KMS-11 (cell line): ENCODE results near the gene CCDC54.

ENCODE experiments used
- H2AFZ ChIP-seq: fragments of 200-600 bp; sonication (generic); 2 replicates; pipeline ENCODE4 v1.6.1; 2016; ENCODE audit warnings: antibody characterized with exemption, mixed run types, low read depth
- H3K27ac ChIP-seq: fragments of 200-600 bp; sonication (generic); 2 replicates; pipeline ENCODE4 v1.6.1; 2016; ENCODE audit warnings: mild to moderate bottlenecking, mixed run types
- H3K27me3 ChIP-seq: fragments of 200-600 bp; sonication (generic); 2 replicates; pipeline ENCODE4 v1.6.1; 2017; ENCODE audit warnings: mild to moderate bottlenecking, low read depth, mixed run types, moderate library complexity; ENCODE audit not compliant: insufficient read depth
- H3K36me3 ChIP-seq: fragments of 200-600 bp; sonication (generic); 2 replicates; pipeline ENCODE4 v1.6.1; 2017; ENCODE audit warnings: mild to moderate bottlenecking, mixed run types; ENCODE audit not compliant: insufficient read depth
- H3K4me1 ChIP-seq: fragments of 200-600 bp; sonication (generic); 2 replicates; pipeline ENCODE4 v1.6.1; 2016; ENCODE audit warnings: mild to moderate bottlenecking, low read depth, mixed run types; ENCODE audit not compliant: poor library complexity, severe bottlenecking
- H3K4me2 ChIP-seq: fragments of 200-600 bp; sonication (generic); 2 replicates; pipeline ENCODE4 v1.7.0; 2016; ENCODE audit warnings: mild to moderate bottlenecking, mixed run types
- H3K4me3 ChIP-seq: fragments of 200-600 bp; sonication (generic); IDR thresholded peaks from 2 replicates; pipeline ENCODE4 v1.6.1; 2017; ENCODE audit warnings: low read depth, low read length, mixed read lengths; ENCODE audit not compliant: insufficient read depth
- H3K79me2 ChIP-seq: fragments of 200-600 bp; sonication (generic); 2 replicates; pipeline ENCODE4 v1.6.1; 2016; ENCODE audit warnings: low read depth, mixed run types; ENCODE audit not compliant: insufficient read depth
- H3K9ac ChIP-seq: fragments of 200-600 bp; sonication (generic); 2 replicates; pipeline ENCODE4 v1.6.1; 2016; ENCODE audit warnings: mild to moderate bottlenecking, mixed run types
- H4K20me1 ChIP-seq: fragments of 200-600 bp; sonication (generic); 2 replicates; pipeline ENCODE4 v1.6.1; 2016; ENCODE audit warnings: mild to moderate bottlenecking, mixed run types; ENCODE audit not compliant: insufficient read depth
- CTCF ChIP-seq: fragments of 200-600 bp; sonication (generic); conservative IDR thresholded peaks from 2 replicates; pipeline ENCODE4 v1.6.1; 2017; ENCODE audit warnings: low read depth, mild to moderate bottlenecking, antibody characterized with exemption, low read length, moderate library complexity, mixed read lengths

The CCDC54 gene

DNA sequence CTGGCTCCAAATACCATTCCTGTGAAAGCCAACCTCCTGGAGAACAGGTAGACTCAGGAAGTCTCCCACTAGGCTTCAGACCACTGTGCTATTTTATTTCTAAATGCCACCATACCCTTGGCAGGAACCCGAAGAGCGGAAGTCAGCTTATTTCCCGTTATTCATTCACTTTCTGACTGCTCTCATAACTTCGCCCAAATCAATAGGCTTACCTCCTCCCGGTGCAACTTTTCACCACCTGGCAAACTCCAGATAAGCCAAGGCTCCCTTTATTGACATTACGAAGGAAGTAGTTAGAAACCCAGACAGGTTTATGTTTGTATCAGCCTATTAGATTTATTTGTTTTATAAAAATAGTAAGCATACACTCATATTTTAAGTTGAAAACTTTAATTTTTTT, 3.3 kb upstream of the CCDC54 start:
- no peak overlapping the region for H3K27ac ChIP-seq
- H3K27me3 ChIP-seq = no peaks in the 10 kb centered on the region
- H2AFZ ChIP-seq = no peak overlapping the region

DNA sequence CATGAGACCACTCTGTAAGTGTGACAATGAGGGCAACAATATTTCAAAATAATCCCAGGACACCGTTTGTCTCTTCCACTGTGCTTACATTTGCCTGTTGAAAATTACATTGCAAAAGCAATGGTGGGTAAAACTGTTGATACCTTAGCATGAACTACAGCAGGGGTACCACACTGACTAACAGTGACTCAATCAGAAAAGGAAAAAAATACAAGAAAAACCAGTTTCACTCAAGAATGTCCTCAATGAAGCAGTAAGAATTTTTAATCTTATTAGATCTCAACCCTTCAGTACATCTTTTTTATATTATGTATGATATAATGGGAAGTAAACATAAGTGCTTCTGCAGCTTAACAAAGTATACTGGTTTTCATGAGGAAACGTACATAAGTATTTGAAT, 1.6 kb upstream of the CCDC54 start:
- no peaks in the 10 kb centered on the region for H3K79me2 ChIP-seq
- no peaks in the 10 kb centered on the region for H3K36me3 ChIP-seq
- H3K9ac ChIP-seq = no peak overlapping the region
- H3K27ac ChIP-seq = no peak overlapping the region
- H3K27me3 ChIP-seq = no peaks in the 10 kb centered on the region
- no peak overlapping the region for H3K4me2 ChIP-seq
- no peak for TF ChIP-seq CTCF
- H4K20me1 ChIP-seq = no peaks in the 10 kb centered on the region
- no peaks in the 10 kb centered on the region for H3K4me1 ChIP-seq
- no peak overlapping the region for H2AFZ ChIP-seq
- H3K4me3 ChIP-seq = no peak overlapping the region

More for the DNA sequence above, 3.3 kb upstream of the CCDC54 start:
- Histone ChIP-seq H3K36me3 (no peaks in the 10 kb centered on the region), H3K9ac (no peak overlapping the region), H3K4me3 (no peak overlapping the region), H3K4me2 (no peak overlapping the region), H4K20me1 (no peaks in the 10 kb centered on the region), H3K4me1 (no peaks in the 10 kb centered on the region), H3K79me2 (no peaks in the 10 kb centered on the region)
- TF ChIP-seq CTCF = no peak

GRCh38 chr3:107382631-107383030, 5.4 kb downstream of the CCDC54 start:
- Histone ChIP-seq H3K27me3 (no peaks in the 10 kb centered on the region), H3K36me3 (no peaks in the 10 kb centered on the region), H3K4me2 (no peak overlapping the region), H3K79me2 (no peaks in the 10 kb centered on the region), H2AFZ (no peak overlapping the region), H3K4me1 (no peaks in the 10 kb centered on the region), H3K9ac (no peak overlapping the region), H4K20me1 (no peaks in the 10 kb centered on the region), H3K27ac (no peak overlapping the region), H3K4me3 (no peak overlapping the region)
- no peak for TF ChIP-seq CTCF

GRCh38 chr3:107384428-107384827, 7.2 kb downstream of the CCDC54 start:
- no peak overlapping the region for H3K9ac ChIP-seq
- no peak overlapping the region for H3K27ac ChIP-seq
- no peak overlapping the region for H3K4me3 ChIP-seq
- no peak for TF ChIP-seq CTCF
- H3K4me1 ChIP-seq = no peaks in the 10 kb centered on the region
- H3K27me3 ChIP-seq = no peaks in the 10 kb centered on the region
- no peaks in the 10 kb centered on the region for H4K20me1 ChIP-seq
- H3K79me2 ChIP-seq = no peaks in the 10 kb centered on the region
- no peak overlapping the region for H3K4me2 ChIP-seq
- no peak overlapping the region for H2AFZ ChIP-seq
- no peaks in the 10 kb centered on the region for H3K36me3 ChIP-seq
